Activated CD8-positive, alpha-beta T cell treated with anti-CD3 and anti-CD28 coated beads, Interleukin-2, amount 10 ng/mL, durations not matched to agents 7 days and 5 days (primary cell): Measurements from ENCODE around the gene OR10V1. TPM values are rescaled to one million over a fixed set of nuclear protein-coding genes. Genes with fewer than 3 reads are reported as not detected.

Source experiments
- ATAC-seq: fragments of 150-1000 bp; cut with Tn5 transposase; one replicate; pipeline ENCODE4 v1.10.0; 2021; ENCODE audit warnings: moderate library complexity
- CTCF ChIA-PET: fragments of 350-600 bp; sonication (Branson Sonifier 250); formaldehyde crosslinking; loops from one replicate; lab custom pipeline; 2021; ENCODE audit warnings: antibody characterized with exemption; lab: Charles Lee
- POLR2A ChIA-PET: fragments of 350-600 bp; sonication (Branson Sonifier 250); formaldehyde crosslinking; loops from one replicate; lab custom pipeline; 2021; ENCODE audit warnings: antibody characterized with exemption; lab: Charles Lee
- DNase-seq: peaks from one replicate; pipeline ENCODE4 v3.0.0-alpha.2; 2020
- H3K27ac Mint-ChIP-seq: one replicate; pipeline ENCODE4 v1.8.0; 2021; ENCODE audit warnings: mild to moderate bottlenecking, mixed read lengths
- H3K27me3 Mint-ChIP-seq: one replicate; pipeline ENCODE4 v1.8.0; 2021; ENCODE audit warnings: low read depth, mixed read lengths
- H3K36me3 Mint-ChIP-seq: one replicate; pipeline ENCODE4 v1.8.0; 2021; ENCODE audit warnings: low read depth, mixed read lengths
- H3K4me1 Mint-ChIP-seq: one replicate; pipeline ENCODE4 v1.8.0; 2021; ENCODE audit warnings: low read depth, mixed read lengths
- H3K4me3 Mint-ChIP-seq: one replicate; pipeline ENCODE4 v1.8.0; 2021; ENCODE audit warnings: mild to moderate bottlenecking, mixed read lengths
- H3K9me3 Mint-ChIP-seq: one replicate; pipeline ENCODE4 v1.8.0; 2022; ENCODE audit warnings: mixed read lengths; ENCODE audit not compliant: insufficient read depth
- total RNA-seq, 2 experiments: library from RNA; stranded (reverse); gene quantifications; one replicate each; pipeline ENCODE4 v1.2.3, GENCODE V29; 2021

The OR10V1 gene
- total RNA-seq, 2 experiments from 2014 or later: not detected

- ChIA-PET CTCF (interaction anchor here (0.6 to 2.2 kb wide), 13 partner anchors 9 to 524 kb away, joined by 3 to 8 read pairs (median 4); partner anchors contain the start of genes MRPL16 and OSBP), POLR2A (interaction anchor here (0.6 to 4.7 kb wide), 11 partner anchors 8 to 143 kb away, joined by 3 to 30 read pairs (median 3); partner anchors contain the start of genes MRPL16 and OSBP)
- peaks cover 42% of the 10 kb centered on the region for H3K4me1 Mint-ChIP-seq
- ATAC-seq: peak; percentile 32
- H3K27ac Mint-ChIP-seq: peak overlapping the region; percentile 96
- H3K27me3 Mint-ChIP-seq: no peaks in the 10 kb centered on the region
- peak overlapping the region; percentile 86 for H3K4me3 Mint-ChIP-seq
- no peak for DNase-seq
- no peaks in the 10 kb centered on the region for H3K9me3 Mint-ChIP-seq
- H3K36me3 Mint-ChIP-seq: peaks cover 35% of the 10 kb centered on the region
Measured at GRCh38 chr11:59668188-59668949, 45.3 kb downstream of the OR10V1 start.

- POLR2A ChIA-PET: interaction anchor here (4.7 kb wide), 1 partner anchor 52 kb away, joined by 30 read pairs; the partner anchor contains the start of gene OSBP
- H3K27me3 Mint-ChIP-seq: no peaks in the 10 kb centered on the region
- ATAC-seq: no peak
- CTCF ChIA-PET: no interaction called here
- no peaks in the 10 kb centered on the region for H3K9me3 Mint-ChIP-seq
- H3K4me1 Mint-ChIP-seq: peaks cover 47% of the 10 kb centered on the region
- peaks cover 40% of the 10 kb centered on the region for H3K36me3 Mint-ChIP-seq
- peak overlapping the region; percentile 86 for H3K4me3 Mint-ChIP-seq
- peak overlapping the region; percentile 96 for H3K27ac Mint-ChIP-seq
- no peak for DNase-seq
Measured at GRCh38 chr11:59667812-59668187, 45.8 kb downstream of the OR10V1 start.

GRCh38 chr11:59666969-59667368, 46.7 kb downstream of the OR10V1 start:
- H3K4me3 Mint-ChIP-seq: peak overlapping the region; percentile 86
- ChIA-PET CTCF (interaction anchor here (0.8 kb wide), 1 partner anchor 130 kb away, joined by 3 read pairs; no protein-coding TSS in a partner anchor), POLR2A (interaction anchor here (4.7 kb wide), 1 partner anchor 51 kb away, joined by 30 read pairs; the partner anchor contains the start of gene OSBP)
- H3K9me3 Mint-ChIP-seq: no peaks in the 10 kb centered on the region
- peaks cover 40% of the 10 kb centered on the region for H3K36me3 Mint-ChIP-seq
- H3K27me3 Mint-ChIP-seq: no peaks in the 10 kb centered on the region
- H3K27ac Mint-ChIP-seq: peak overlapping the region; percentile 56
- DNase-seq (no peak), ATAC-seq (no peak)
- peaks cover 49% of the 10 kb centered on the region for H3K4me1 Mint-ChIP-seq

Other genes with a start within 250 kb of the OR10V1 start
- not detected for gene OR4D10, start 240.5 kb downstream of the OR10V1 start, total RNA-seq
- not detected for gene OR4D11, start 210.3 kb downstream of the OR10V1 start, total RNA-seq
- not detected for gene OR4D9, start 202.3 kb downstream of the OR10V1 start, total RNA-seq
- gene OSBP, start 98.1 kb downstream of the OR10V1 start, total RNA-seq: 10 to 100 TPM; 34.4 to 38.6 TPM
- gene PATL1, start 44.8 kb downstream of the OR10V1 start, total RNA-seq: 10 to 100 TPM; 47.8 to 49.9 TPM
- 100 to 1,000 TPM; 101 to 105 TPM for gene STX3, start 41.5 kb upstream of the OR10V1 start, total RNA-seq
- 10 to 100 TPM; 85.7 to 86.0 TPM for gene MRPL16, start 96.9 kb upstream of the OR10V1 start, total RNA-seq
- not detected for gene CBLIF, start 131.7 kb upstream of the OR10V1 start, total RNA-seq
- not detected for gene TCN1, start 152.6 kb upstream of the OR10V1 start, total RNA-seq
- under 1 TPM in 1 of 2 experiments, not detected in 1; 0.29 TPM for gene OOSP3, start 164.9 kb upstream of the OR10V1 start, total RNA-seq
- gene OOSP1, start 224.6 kb upstream of the OR10V1 start, total RNA-seq: not detected